ENCODE data around the gene ISYNA1.

DNA sequence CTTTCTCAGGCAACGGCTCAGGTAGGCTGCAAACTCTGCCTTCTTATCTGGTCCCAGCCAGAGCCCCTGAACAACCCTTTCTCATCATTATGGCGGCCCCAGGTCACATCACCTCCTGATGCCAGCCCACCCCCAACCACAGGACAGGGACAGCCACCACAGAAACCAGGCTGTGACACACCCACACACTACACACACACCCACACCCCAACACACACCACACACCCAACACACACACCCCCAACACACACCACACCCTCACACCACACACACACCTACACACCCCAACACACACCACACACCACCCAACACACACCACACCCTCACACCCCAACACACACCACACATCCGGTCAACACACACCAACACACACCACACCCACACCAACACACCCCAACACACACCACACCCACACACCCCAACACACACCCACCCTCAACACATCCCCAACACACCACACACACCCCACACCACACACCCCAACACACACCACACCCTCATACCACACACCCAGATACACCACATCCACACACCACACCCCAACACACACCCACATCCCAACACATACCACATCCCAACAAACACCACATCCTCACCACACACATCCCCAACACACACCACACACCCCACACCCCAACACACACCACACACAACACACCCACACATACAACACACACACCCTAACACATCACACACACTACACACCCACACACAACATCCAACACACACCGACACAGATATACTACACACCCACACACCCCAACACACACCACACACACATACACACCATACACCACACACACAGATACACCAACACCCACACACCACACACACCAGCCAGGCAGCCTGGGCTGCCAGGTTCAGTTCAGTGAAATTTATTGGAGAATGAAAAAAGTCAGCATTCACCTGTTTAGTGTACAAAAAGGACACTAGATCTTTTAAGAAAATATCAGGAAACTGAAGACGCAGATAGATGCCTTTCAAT lies 4.2 kb upstream of the ISYNA1 start:
- TF ChIP-seq, protein P1, sequence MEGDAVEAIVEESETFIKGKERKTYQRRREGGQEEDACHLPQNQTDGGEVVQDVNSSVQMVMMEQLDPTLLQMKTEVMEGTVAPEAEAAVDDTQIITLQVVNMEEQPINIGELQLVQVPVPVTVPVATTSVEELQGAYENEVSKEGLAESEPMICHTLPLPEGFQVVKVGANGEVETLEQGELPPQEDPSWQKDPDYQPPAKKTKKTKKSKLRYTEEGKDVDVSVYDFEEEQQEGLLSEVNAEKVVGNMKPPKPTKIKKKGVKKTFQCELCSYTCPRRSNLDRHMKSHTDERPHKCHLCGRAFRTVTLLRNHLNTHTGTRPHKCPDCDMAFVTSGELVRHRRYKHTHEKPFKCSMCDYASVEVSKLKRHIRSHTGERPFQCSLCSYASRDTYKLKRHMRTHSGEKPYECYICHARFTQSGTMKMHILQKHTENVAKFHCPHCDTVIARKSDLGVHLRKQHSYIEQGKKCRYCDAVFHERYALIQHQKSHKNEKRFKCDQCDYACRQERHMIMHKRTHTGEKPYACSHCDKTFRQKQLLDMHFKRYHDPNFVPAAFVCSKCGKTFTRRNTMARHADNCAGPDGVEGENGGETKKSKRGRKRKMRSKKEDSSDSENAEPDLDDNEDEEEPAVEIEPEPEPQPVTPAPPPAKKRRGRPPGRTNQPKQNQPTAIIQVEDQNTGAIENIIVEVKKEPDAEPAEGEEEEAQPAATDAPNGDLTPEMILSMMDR (IDR thresholded peaks at IDR 0.05) = no peak
- no peak for TF ChIP-seq EP300 (IDR thresholded peaks at IDR 0.05)
- TF ChIP-seq POLR2AphosphoS5 (IDR thresholded peaks at IDR 0.05) = no peak
- no peak for TF ChIP-seq POLR2A (IDR thresholded peaks at IDR 0.05)
